OCI-LY3 (cell line): ENCODE results near the gene SLC25A21.
"Not testable (repeated sequence)": the region's sequence is repeated elsewhere in the genome, so short reads cannot be mapped to it uniquely, and the experiment has no call there.

Experiments
- H2AFZ ChIP-seq: fragments of 200-600, 300-600 bp; shearing (Covaris generic); 2 replicates; pipeline ENCODE4 v1.6.0; 2014; ENCODE audit warnings: antibody characterized with exemption, low read depth, low read length
- H3K27ac ChIP-seq: fragments of 200-600, 300-600 bp; sonication (generic); 2 replicates; pipeline ENCODE4 v1.5.1; 2014; ENCODE audit warnings: mild to moderate bottlenecking, low read length, moderate library complexity, mixed read lengths
- H3K27me3 ChIP-seq: fragments of 200-600, 300-600 bp; sonication (generic); 2 replicates; pipeline ENCODE4 v1.6.1; 2014; ENCODE audit warnings: low read depth, low read length, mixed read lengths
- H3K36me3 ChIP-seq: fragments of 200-600, 300-600 bp; sonication (generic); replicated peaks from 2 replicates; pipeline ENCODE3; 2014; ENCODE audit warnings: low read depth, low read length, mixed read lengths
- H3K4me1 ChIP-seq: fragments of 300-600, 200-600 bp; sonication (generic); 2 replicates; pipeline ENCODE4 v1.6.1; 2014; ENCODE audit warnings: low read length, mixed read lengths
- H3K4me2 ChIP-seq: fragments of 200-600, 300-600 bp; sonication (generic); 2 replicates; pipeline ENCODE4 v1.6.1; 2014; ENCODE audit warnings: low read length, mixed read lengths
- H3K4me3 ChIP-seq: fragments of 300-600, 200-600 bp; sonication (generic); 2 replicates; pipeline ENCODE4 v1.5.1; 2014; ENCODE audit warnings: antibody characterized with exemption, mild to moderate bottlenecking, low read length, moderate library complexity
- H3K79me2 ChIP-seq: fragments of 300-600, 200-600 bp; shearing (Covaris generic); 2 replicates; pipeline ENCODE4 v1.6.1; 2014; ENCODE audit warnings: mild to moderate bottlenecking, low read length, mixed read lengths
- H3K9ac ChIP-seq: fragments of 300-600, 200-600 bp; shearing (Covaris generic); 2 replicates; pipeline ENCODE4 v1.6.0; 2014; ENCODE audit warnings: mild to moderate bottlenecking, low read length, moderate library complexity
- H3K9me3 ChIP-seq: fragments of 200-600, 300-600 bp; shearing (Covaris generic); 2 replicates; pipeline ENCODE4 v1.6.1; 2014; ENCODE audit warnings: low read length, mixed read lengths; ENCODE audit not compliant: insufficient read depth
- H4K20me1 ChIP-seq: fragments of 200-600, 300-600 bp; sonication (generic); 2 replicates; pipeline ENCODE4 v1.6.1; 2016; ENCODE audit warnings: low read length, mixed read lengths; ENCODE audit not compliant: insufficient read depth
- CTCF ChIP-seq: fragments of 200-600, 300-600 bp; sonication (generic); IDR thresholded peaks from 2 replicates; pipeline ENCODE4 v1.5.1; 2014; ENCODE audit warnings: antibody characterized with exemption, low read length, low read depth
- EZH2phosphoT487 ChIP-seq: fragments of 200-600 bp; shearing (Covaris generic); IDR thresholded peaks from 2 replicates; pipeline ENCODE4 v1.6.1; 2018; ENCODE audit warnings: antibody characterized with exemption, mixed run types, low read depth

SLC25A21 gene

GRCh38 chr14:37181441-37181840 lies 9.0 kb upstream of the SLC25A21 start:
- Histone ChIP-seq H3K4me1 (no peaks in the 10 kb centered on the region), H3K27me3 (no peaks in the 10 kb centered on the region), H3K79me2 (no peaks in the 10 kb centered on the region), H4K20me1 (no peaks in the 10 kb centered on the region), H2AFZ (no peak overlapping the region), H3K4me3 (no peak overlapping the region), H3K4me2 (no peak overlapping the region), H3K27ac (no peak overlapping the region), H3K9ac (no peak overlapping the region), H3K36me3 (no peaks in the 10 kb centered on the region), H3K9me3 (no peaks in the 10 kb centered on the region)
- TF ChIP-seq EZH2phosphoT487 (no peak), CTCF (no peak)

- H3K4me2 ChIP-seq, H2AFZ ChIP-seq: not testable (repeated sequence)
These were observed 8.5 kb upstream of the SLC25A21 start for GRCh38 chr14:37180886-37181285.

GRCh38 chr14:37179896-37180502 lies 7.6 kb upstream of the SLC25A21 start:
- no peaks in the 10 kb centered on the region for H3K9me3 ChIP-seq
- no peak overlapping the region for H3K4me3 ChIP-seq
- H3K27me3 ChIP-seq, result no peaks in the 10 kb centered on the region
- no peak overlapping the region for H3K9ac ChIP-seq
- TF ChIP-seq CTCF (no peak), EZH2phosphoT487 (no peak)
- no peaks in the 10 kb centered on the region for H4K20me1 ChIP-seq
- H3K4me2 ChIP-seq, result no peak overlapping the region
- H3K79me2 ChIP-seq, result no peaks in the 10 kb centered on the region
- no peak overlapping the region for H2AFZ ChIP-seq
- H3K27ac ChIP-seq, result no peak overlapping the region
- H3K36me3 ChIP-seq, result no peaks in the 10 kb centered on the region
- no peaks in the 10 kb centered on the region for H3K4me1 ChIP-seq

More at GRCh38 chr14:37180886-37181285, 8.5 kb upstream of the SLC25A21 start:
- not testable (repeated sequence) for H3K79me2 ChIP-seq, H3K27me3 ChIP-seq, H3K9me3 ChIP-seq, H3K36me3 ChIP-seq, H3K4me1 ChIP-seq, H3K4me3 ChIP-seq, H3K27ac ChIP-seq, H4K20me1 ChIP-seq, H3K9ac ChIP-seq

- Histone ChIP-seq H3K27ac (no peak overlapping the region), H3K9me3 (no peaks in the 10 kb centered on the region), H2AFZ (no peak overlapping the region), H3K36me3 (no peaks in the 10 kb centered on the region), H4K20me1 (no peaks in the 10 kb centered on the region), H3K27me3 (no peaks in the 10 kb centered on the region), H3K79me2 (no peaks in the 10 kb centered on the region), H3K9ac (no peak overlapping the region), H3K4me1 (no peaks in the 10 kb centered on the region), H3K4me3 (no peak overlapping the region), H3K4me2 (no peak overlapping the region)
- TF ChIP-seq CTCF (no peak), EZH2phosphoT487 (no peak)
These were observed 669 bp upstream of the SLC25A21 start for GRCh38 chr14:37172936-37173614.
